Placental epithelial cell (primary cell): ENCODE data around the gene HLA-DPA1. TPM values are rescaled to one million over a fixed set of nuclear protein-coding genes. Genes with fewer than 3 reads are reported as not detected.

Experiments
- total RNA-seq: library from RNA; depleted of rRNA; stranded (reverse); fragments of >200 nt; gene quantifications from 2 replicates; pipeline ENCODE4 v1.2.3, GENCODE V29; 2012

HLA-DPA1 gene
- 9.0 and 14.9 TPM in 2 replicates for total RNA-seq

GRCh38 chr6:33073431-33073871 is at the start of gene HLA-DPA1:
Gene HLA-DPA1 (minus strand): TSS chr6:33073649.

GRCh38 chr6:33075568-33076405 is 2.3 kb upstream of the HLA-DPA1 start, which contains the start of gene HLA-DPB1:
Gene HLA-DPB1 (plus strand): TSS chr6:33075990. CDS start chr6:33076042, 52 bp downstream.

Other genes with a start within 250 kb of the HLA-DPA1 start
- 24.7 and 73.0 TPM in 2 replicates for gene TAP2, start 234.9 kb downstream of the HLA-DPA1 start, total RNA-seq
- 6.9 and 11.8 TPM in 2 replicates for gene PSMB8, start 229.6 kb downstream of the HLA-DPA1 start, total RNA-seq
- 13.0 and 26.2 TPM in 2 replicates for gene TAP1, start 219.9 kb downstream of the HLA-DPA1 start, total RNA-seq
- gene PSMB9, start 219.5 kb downstream of the HLA-DPA1 start, total RNA-seq: 0.39 and 0.87 TPM in 2 replicates
- gene HLA-DMB, start 132.6 kb downstream of the HLA-DPA1 start, total RNA-seq: under 0.01 TPM in 1 of 2 replicates, not detected in the other
- gene HLA-DMA, start 120.6 kb downstream of the HLA-DPA1 start, total RNA-seq: 3.1 and 6.3 TPM in 2 replicates
- 144 and 181 TPM in 2 replicates for gene BRD2, start 105.1 kb downstream of the HLA-DPA1 start, total RNA-seq
- not detected in 2 replicates for gene HLA-DOA, start 64.1 kb downstream of the HLA-DPA1 start, total RNA-seq
- 46.8 and 57.7 TPM in 2 replicates for gene HLA-DPB1, start 2.3 kb upstream of the HLA-DPA1 start, total RNA-seq
- 0.22 and 0.39 TPM in 2 replicates for gene COL11A2, start 118.8 kb upstream of the HLA-DPA1 start, total RNA-seq
- gene RXRB, start 127.0 kb upstream of the HLA-DPA1 start, total RNA-seq: 30.6 and 32.2 TPM in 2 replicates
- 131 and 148 TPM in 2 replicates for gene SLC39A7, start 127.2 kb upstream of the HLA-DPA1 start, total RNA-seq
- gene HSD17B8, start 131.0 kb upstream of the HLA-DPA1 start, total RNA-seq: 5.9 and 8.0 TPM in 2 replicates
- 26.2 and 44.4 TPM in 2 replicates for gene RING1, start 134.9 kb upstream of the HLA-DPA1 start, total RNA-seq
- gene VPS52, start 198.2 kb upstream of the HLA-DPA1 start, total RNA-seq: 45.5 and 62.4 TPM in 2 replicates
- 1,662 and 2,917 TPM in 2 replicates for gene RPS18, start 198.4 kb upstream of the HLA-DPA1 start, total RNA-seq
- gene B3GALT4, start 203.5 kb upstream of the HLA-DPA1 start, total RNA-seq: 29.3 and 38.5 TPM in 2 replicates
- gene WDR46, start 215.6 kb upstream of the HLA-DPA1 start, total RNA-seq: 61.6 and 62.8 TPM in 2 replicates
- 16.5 and 29.7 TPM in 2 replicates for gene PFDN6, start 216.0 kb upstream of the HLA-DPA1 start, total RNA-seq
- 86.5 and 107 TPM in 2 replicates for gene RGL2, start 225.3 kb upstream of the HLA-DPA1 start, total RNA-seq
- gene TAPBP, start 240.4 kb upstream of the HLA-DPA1 start, total RNA-seq: 152 and 157 TPM in 2 replicates
- gene ZBTB22, start 244.1 kb upstream of the HLA-DPA1 start, total RNA-seq: 26.8 and 29.8 TPM in 2 replicates
- gene DAXX, start 249.3 kb upstream of the HLA-DPA1 start, total RNA-seq: 29.4 and 31.0 TPM in 2 replicates